ENCODE results near the gene NELFA.

Gene NELFA

GRCh38 chr4:1971456-1972200 is 37.1 kb downstream of the NELFA start:
- no peak overlapping the region for H3K27ac ChIP-seq
- TF ChIP-seq CTCF (IDR thresholded peaks at IDR 0.05) = no peak
- no peak for TF ChIP-seq ZFX (IDR thresholded peaks at IDR 0.05; ENCODE audit: borderline replicate concordance)

- H3K27ac ChIP-seq = no peak overlapping the region
- no peak for TF ChIP-seq CTCF (IDR thresholded peaks at IDR 0.05)
- no peak for TF ChIP-seq ZFX (IDR thresholded peaks at IDR 0.05; ENCODE audit: borderline replicate concordance)
Observed at GRCh38 chr4:1970926-1971325, 37.8 kb downstream of the NELFA start.

- TF ChIP-seq ZFX (IDR thresholded peaks at IDR 0.05; ENCODE audit: borderline replicate concordance) (no peak), CTCF (IDR thresholded peaks at IDR 0.05) (no peak)
- no peak overlapping the region for H3K27ac ChIP-seq
Observed at GRCh38 chr4:1969928-1970723, 38.6 kb downstream of the NELFA start.

GRCh38 chr4:1968686-1969295 is 40.0 kb downstream of the NELFA start:
- no peak overlapping the region for H3K27ac ChIP-seq
- TF ChIP-seq ZFX (IDR thresholded peaks at IDR 0.05; ENCODE audit: borderline replicate concordance) (no peak), CTCF (IDR thresholded peaks at IDR 0.05) (no peak)

GRCh38 chr4:1967512-1968149 is 41.1 kb downstream of the NELFA start:
- no peak for TF ChIP-seq ZFX (IDR thresholded peaks at IDR 0.05; ENCODE audit: borderline replicate concordance)
- no peak for TF ChIP-seq CTCF (IDR thresholded peaks at IDR 0.05)
- no peak overlapping the region for H3K27ac ChIP-seq

- H3K27ac ChIP-seq = no peak overlapping the region
Observed at GRCh38 chr4:1964971-1965370, 43.8 kb downstream of the NELFA start.

More at GRCh38 chr4:1964971-1965370, 43.8 kb downstream of the NELFA start:
- TF ChIP-seq ZFX (IDR thresholded peaks at IDR 0.05; ENCODE audit: borderline replicate concordance) (no peak), CTCF (IDR thresholded peaks at IDR 0.05) (no peak)

Data from 22Rv1 (cell line).